Activated CD8-positive, alpha-beta memory T cell treated with anti-CD3 and anti-CD28 coated beads, Interleukin-2, amount 50 U/mL, for 24 hours (primary cell): ENCODE results near the gene LCE2B.

Experiments
- DNase-seq: peaks from one replicate; pipeline ENCODE4 v3.0.0-alpha.2; 2020; ENCODE audit errors: extremely low read depth

Gene LCE2B

DNA sequence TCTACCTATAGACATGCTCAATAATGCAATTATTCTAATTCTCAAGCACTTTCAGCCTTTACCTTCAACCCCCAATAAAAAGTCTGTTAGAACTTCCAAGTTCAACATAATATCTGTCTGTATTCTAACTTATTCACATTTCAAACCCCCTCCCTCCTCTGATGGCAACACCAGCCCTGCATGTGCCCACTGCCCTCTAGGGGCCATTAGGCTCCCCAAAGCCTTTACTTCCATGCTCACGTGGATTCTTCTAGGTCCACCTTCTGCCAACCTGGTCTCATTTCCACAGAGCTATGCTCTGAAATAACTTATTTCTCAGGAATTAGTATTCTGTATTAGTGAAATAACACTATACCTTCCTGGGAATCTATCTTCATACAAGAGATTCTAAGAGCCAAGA is 49.7 kb downstream of the LCE2B start:
- DNase-seq = no peak
